Esophagus squamous epithelium (tissue), 5 donors: ENCODE measurements around the gene DPP3. TPM values are rescaled to one million over a fixed set of nuclear protein-coding genes. Genes with fewer than 3 reads are reported as not detected.

ENCODE experiments used
- DNase-seq: peaks from one replicate; lab custom pipeline; 2025; lab: John Stamatoyannopoulos, UW
- H3K27ac ChIP-seq, 4 donors: fragments of 200-600 bp; sonication (generic); one replicate each; pipeline ENCODE4 v1.5.1; 2016 to 2019; ENCODE audit warnings: mild to moderate bottlenecking in 1 of 4
- H3K27me3 ChIP-seq, 4 donors: fragments of 200-600 bp; sonication (generic); 1 replicate in 3 of 4; 2 replicates in 1 of 4; pipeline versions ENCODE4 v1.5.1 to v1.6.0; 2017 to 2021; ENCODE audit warnings: antibody characterized with exemption in 1 of 4
- H3K36me3 ChIP-seq, 3 donors: fragments of 200-600 bp; sonication (generic); one replicate each; pipeline ENCODE4 v1.5.1; 2016 to 2019
- H3K4me1 ChIP-seq, 3 donors: fragments of 200-600 bp; sonication (generic); one replicate each; pipeline ENCODE4 v1.5.1; 2017 to 2019
- H3K4me3 ChIP-seq, 4 donors: fragments of 200-600 bp; sonication (generic); 1 replicate in 3 of 4; 2 replicates in 1 of 4; pipeline ENCODE4 v1.5.1; 2016 to 2019; ENCODE audit warnings: mild to moderate bottlenecking in 2 of 4, moderate library complexity in 1 of 4
- H3K9me3 ChIP-seq, 3 donors: fragments of 200-600 bp; sonication (generic); one replicate each; pipeline ENCODE4 v1.5.1; 2016 to 2019
- CTCF ChIP-seq, 6 experiments: fragments of 450-650 bp in 4 of 6; fragments of 200-600 bp in 2 of 6; sonication (generic) in 2 of 6; IDR thresholded peaks; one replicate each; pipeline ENCODE4 v1.5.1; 2016 to 2019; ENCODE audit warnings: antibody characterized with exemption in 6 of 6, mild to moderate bottlenecking in 4 of 6, moderate library complexity in 4 of 6
- POLR2A ChIP-seq, 4 donors: fragments of 450-650 bp; IDR thresholded peaks; one replicate each; pipeline ENCODE4 v1.6.1; 2017; ENCODE audit warnings: antibody characterized with exemption in 4 of 4, mild to moderate bottlenecking in 4 of 4, moderate library complexity in 3 of 4
- WGBS, 2 donors: methylation state at CpG; one replicate each; pipeline ENCODE4 v1.1.5; 2018; 5-methylcytosine and 5-hydroxymethylcytosine counted together
- intact Hi-C: fragments of 100-400 bp; cut with DNase I; formaldehyde crosslinking; loops from one replicate; pipeline ENCODE4 v1.15.0; 2022
- total RNA-seq, 4 donors: library from RNA; depleted of rRNA; stranded (reverse); fragments of >200 nt; gene quantifications; one replicate each; pipeline ENCODE4 v1.1.0, GENCODE V29; 2016
- donor health status: DM: yes; HTN: yes; CAD: no.

Gene DPP3
- total RNA-seq, 4 donors from 2014 or later, result 24.6 to 49.2 (median 43.5) TPM

- intact Hi-C loops, result no loop called here
- no peaks in the 10 kb centered on the region for H3K9me3 ChIP-seq
- 88 to 98% methylated on average over 10 to 11 of the region's 16 CpGs for WGBS, 2 donors
- no peaks in the 10 kb centered on the region for H3K27me3 ChIP-seq
- H3K4me1 ChIP-seq, result no peaks in the 10 kb centered on the region
- H3K4me3 ChIP-seq, result no peak overlapping the region
- H3K27ac ChIP-seq, result no peak overlapping the region
- H3K36me3 ChIP-seq, result peaks cover 9 to 99% (median 20%) of the 10 kb centered on the region in 3 donors
- TF ChIP-seq CTCF (IDR thresholded peaks at IDR 0.05) (no peak), POLR2A (IDR thresholded peaks at IDR 0.05) (no peak)
- DNase-seq, result no peak
These were observed 17.0 kb downstream of the DPP3 start for GRCh38 chr11:66497206-66497605.

GRCh38 chr11:66498506-66498905 is 18.3 kb downstream of the DPP3 start:
- Histone ChIP-seq H3K4me3 (no peak overlapping the region), H3K27me3 (no peaks in the 10 kb centered on the region), H3K9me3 (no peaks in the 10 kb centered on the region), H3K36me3 (peaks cover 2 to 97% (median 12%) of the 10 kb centered on the region in 3 donors), H3K27ac (no peak overlapping the region), H3K4me1 (no peaks in the 10 kb centered on the region)
- WGBS, 2 donors, result 96% methylated on average over 5 of the region's 5 CpGs
- intact Hi-C loops, result no loop called here
- DNase-seq, result no peak
- TF ChIP-seq POLR2A (IDR thresholded peaks at IDR 0.05) (no peak), CTCF (IDR thresholded peaks at IDR 0.05) (no peak)

- no peaks in the 10 kb centered on the region for H3K9me3 ChIP-seq
- no peaks in the 10 kb centered on the region for H3K27me3 ChIP-seq
- intact Hi-C loops, result no loop called here
- no peak overlapping the region for H3K27ac ChIP-seq
- H3K4me1 ChIP-seq, result peaks cover 0 to 7% (median 4%) of the 10 kb centered on the region in 3 donors
- peaks cover 0 to 70% (median 0%) of the 10 kb centered on the region in 3 donors for H3K36me3 ChIP-seq
- 75 to 83% methylated on average over 1 of the region's 1 CpG for WGBS, 2 donors
- DNase-seq, result no peak
- H3K4me3 ChIP-seq, result no peak overlapping the region
- no peak for TF ChIP-seq CTCF (IDR thresholded peaks at IDR 0.05)
These were observed 25.1 kb downstream of the DPP3 start for GRCh38 chr11:66505276-66505816.

- no peaks in the 10 kb centered on the region for H3K27me3 ChIP-seq
- peaks cover 0 to 49% (median 0%) of the 10 kb centered on the region in 3 donors for H3K36me3 ChIP-seq
- 76 to 87% methylated on average over 5 of the region's 7 CpGs for WGBS, 2 donors
- no peak overlapping the region for H3K4me3 ChIP-seq
- intact Hi-C loops, result no loop called here
- no peak for DNase-seq
- TF ChIP-seq POLR2A (IDR thresholded peaks at IDR 0.05) (no peak), CTCF (IDR thresholded peaks at IDR 0.05) (no peak)
- peaks cover 0 to 20% (median 12%) of the 10 kb centered on the region in 3 donors for H3K4me1 ChIP-seq
- no peaks in the 10 kb centered on the region for H3K9me3 ChIP-seq
- H3K27ac ChIP-seq, result no peak overlapping the region
These were observed 28.9 kb downstream of the DPP3 start for GRCh38 chr11:66509131-66509561.

GRCh38 chr11:66510271-66510989 is 30.2 kb downstream of the DPP3 start, which contains the start of gene BBS1:
Gene BBS1 (plus strand): TSS chr11:66510635. CDS start chr11:66510660, 25 bp downstream.
- no peak for TF ChIP-seq CTCF (IDR thresholded peaks at IDR 0.05)
- TF ChIP-seq POLR2A (IDR thresholded peaks at IDR 0.05), result peak in 1 of 4 donors; percentile 38
- H3K4me1 ChIP-seq, result peaks cover 0 to 20% (median 12%) of the 10 kb centered on the region in 3 donors
- H3K27ac ChIP-seq, result peak within 1 kb of the TSS; percentile 2 to 72 (median 54)
- peak; percentile 13 for DNase-seq
- 1 to 5% methylated on average over 7 to 31 of the region's 31 CpGs for WGBS, 2 donors
- H3K4me3 ChIP-seq, result peak within 1 kb of the TSS; percentile 60 to 74 (median 70)
- no peaks in the 10 kb centered on the region for H3K27me3 ChIP-seq
- intact Hi-C loops, result no loop called here
- peaks cover 0 to 49% (median 0%) of the 10 kb centered on the region in 3 donors for H3K36me3 ChIP-seq
- no peaks in the 10 kb centered on the region for H3K9me3 ChIP-seq
